ENCODE data around the gene CBX6. TPM values are rescaled to one million over a fixed set of nuclear protein-coding genes. Genes with fewer than 3 reads are reported as not detected.
A peak's percentile ranks its signal among the peaks of the same experiment; 100 is the strongest.

Gene CBX6
- total and polyA plus RNA-seq, 8 donors: 8.9 to 46.0 (median 25.9) TPM

- TF ChIP-seq POLR2A (IDR thresholded peaks at IDR 0.05): no peak
- no peak for TF ChIP-seq EP300 (IDR thresholded peaks at IDR 0.05)
- TF ChIP-seq CTCF (IDR thresholded peaks at IDR 0.05): no peak
- no peak for TF ChIP-seq POLR2AphosphoS5 (IDR thresholded peaks at IDR 0.05)
- Histone ChIP-seq H3K4me3 (peak overlapping the region; percentile 58 to 88 (median 82)), H3K27me3 (no peaks in the 10 kb centered on the region), H3K4me1 (peaks cover 36 to 65% (median 48%) of the 10 kb centered on the region in 4 donors), H3K9me3 (no peaks in the 10 kb centered on the region), H3K27ac (peak overlapping the region; percentile 89 to 96 (median 92)), H3K36me3 (peaks cover 11 to 30% (median 28%) of the 10 kb centered on the region in 4 donors)
- DNase-seq: peak; percentile 25 to 66
- WGBS, 5 donors: 1 to 2% (median 1%) methylated on average over 42 to 77 of the region's 77 CpGs
- intact Hi-C loops (cut with DNase I; ENCODE audit: low total_unique reads): no loop called here
Measured at GRCh38 chr22:38871360-38872171, 450 bp downstream of the CBX6 start.

DNA sequence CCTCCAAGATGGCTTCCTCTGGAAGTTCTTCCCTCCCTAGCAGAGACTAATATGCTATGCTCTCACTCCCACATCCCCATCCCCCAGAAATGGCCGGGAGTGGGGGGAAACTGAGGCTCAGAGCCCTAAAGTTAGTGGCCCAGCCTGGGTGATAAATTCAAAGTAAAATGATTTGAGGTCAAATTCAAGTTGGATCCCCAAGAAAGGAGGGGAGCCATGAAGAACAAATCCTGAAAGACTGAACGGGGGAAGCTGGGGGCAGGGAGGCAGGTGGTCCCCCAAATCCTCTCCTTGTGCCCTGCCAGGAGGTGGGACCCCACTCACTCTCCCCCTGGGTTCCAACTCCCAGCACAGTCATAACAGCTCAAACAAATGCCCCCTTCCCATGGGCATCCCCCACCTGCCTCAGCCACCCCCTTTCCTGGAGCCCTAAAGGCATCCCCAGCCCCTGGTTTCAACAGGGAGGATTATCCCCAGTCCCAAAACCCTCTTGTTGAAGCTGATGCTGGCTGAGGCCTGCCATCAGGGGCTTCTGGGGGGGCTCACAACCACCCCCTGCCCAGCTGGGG, 1.1 kb downstream of the CBX6 start:
- TF ChIP-seq CTCF (IDR thresholded peaks at IDR 0.05) (no peak), POLR2AphosphoS5 (IDR thresholded peaks at IDR 0.05) (no peak), EP300 (IDR thresholded peaks at IDR 0.05) (no peak), POLR2A (IDR thresholded peaks at IDR 0.05) (no peak)
- Histone ChIP-seq H3K4me3 (peak overlapping the region; percentile 58 to 88 (median 82)), H3K27me3 (no peaks in the 10 kb centered on the region), H3K36me3 (peaks cover 18 to 36% (median 35%) of the 10 kb centered on the region in 4 donors), H3K9me3 (no peaks in the 10 kb centered on the region), H3K27ac (peak overlapping the region; percentile 89 to 96 (median 92)), H3K4me1 (peaks cover 43 to 72% (median 54%) of the 10 kb centered on the region in 4 donors)
- 13 to 20% (median 15%) methylated on average over 2 of the region's 2 CpGs for WGBS, 5 donors
- intact Hi-C loops (cut with DNase I; ENCODE audit: low total_unique reads): no loop called here
- peak; percentile 9 to 34 for DNase-seq

DNA sequence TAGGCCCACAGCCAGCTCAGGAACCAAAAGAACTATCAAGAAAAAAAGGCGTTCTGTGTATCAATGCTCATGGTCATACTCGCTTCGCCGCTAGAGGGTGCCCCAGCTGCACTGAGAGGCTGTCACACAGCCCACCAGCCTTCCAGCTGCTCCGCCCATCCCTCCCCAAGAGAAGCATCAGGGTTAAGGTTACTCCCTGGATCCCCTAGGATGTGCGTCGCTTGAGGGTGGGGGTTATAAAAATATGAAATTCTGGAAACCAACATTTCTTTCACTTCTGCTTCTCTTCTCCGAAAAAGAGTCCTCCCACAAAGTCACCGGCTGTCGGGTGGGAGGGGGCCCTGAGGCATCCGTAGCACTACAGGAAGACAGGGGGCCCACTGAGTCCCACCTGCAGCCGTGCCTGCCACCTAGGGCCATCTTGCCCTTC, 1.7 kb downstream of the CBX6 start:
- peak overlapping the region; percentile 58 to 88 (median 82) for H3K4me3 ChIP-seq
- H3K27ac ChIP-seq: peak overlapping the region; percentile 89 to 96 (median 92)
- TF ChIP-seq POLR2AphosphoS5 (IDR thresholded peaks at IDR 0.05) (peak in 1 of 3 donors; percentile 63), POLR2A (IDR thresholded peaks at IDR 0.05) (no peak), EP300 (IDR thresholded peaks at IDR 0.05) (no peak), CTCF (IDR thresholded peaks at IDR 0.05) (peak in 5 of 7 experiments; percentile 72 to 87 (median 83))
- no peaks in the 10 kb centered on the region for H3K27me3 ChIP-seq
- peaks cover 23 to 42% (median 40%) of the 10 kb centered on the region in 4 donors for H3K36me3 ChIP-seq
- DNase-seq: peak; percentile 92 to 95
- intact Hi-C loops (cut with DNase I; ENCODE audit: low total_unique reads): no loop called here
- WGBS, 5 donors: 2 to 10% (median 8%) methylated on average over 12 of the region's 12 CpGs
- H3K4me1 ChIP-seq: peaks cover 48 to 77% (median 60%) of the 10 kb centered on the region in 4 donors
- no peaks in the 10 kb centered on the region for H3K9me3 ChIP-seq

DNA sequence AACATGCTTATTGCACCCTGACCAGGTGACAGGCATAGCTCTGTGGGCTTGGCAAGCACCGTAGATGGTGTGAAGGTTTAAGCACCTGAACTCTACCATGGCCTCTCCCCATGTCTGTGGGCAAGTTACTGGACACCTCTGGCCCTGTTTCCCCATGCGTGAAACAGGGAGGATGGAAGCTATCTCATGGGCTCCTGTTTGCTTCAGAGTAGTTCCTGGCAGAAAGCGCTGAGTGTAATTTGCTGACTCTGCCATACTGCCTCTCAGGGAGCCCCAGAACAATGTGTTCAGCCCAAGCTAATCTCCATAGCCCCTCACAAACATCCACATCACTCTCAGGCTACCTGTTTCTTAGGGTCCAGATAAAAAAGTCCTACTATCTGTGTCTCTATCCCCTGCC, 2.4 kb downstream of the CBX6 start:
- peak overlapping the region in 2 of 5 donors; percentile 92 to 96 for H3K27ac ChIP-seq
- TF ChIP-seq POLR2A (IDR thresholded peaks at IDR 0.05): no peak
- TF ChIP-seq POLR2AphosphoS5 (IDR thresholded peaks at IDR 0.05): no peak
- TF ChIP-seq CTCF (IDR thresholded peaks at IDR 0.05): no peak
- no peak for TF ChIP-seq EP300 (IDR thresholded peaks at IDR 0.05)
- no peaks in the 10 kb centered on the region for H3K9me3 ChIP-seq
- peaks cover 28 to 47% (median 46%) of the 10 kb centered on the region in 4 donors for H3K36me3 ChIP-seq
- no peak for DNase-seq
- H3K4me1 ChIP-seq: peaks cover 55 to 84% (median 66%) of the 10 kb centered on the region in 4 donors
- no peaks in the 10 kb centered on the region for H3K27me3 ChIP-seq
- H3K4me3 ChIP-seq: peak overlapping the region in 1 of 4 donors; percentile 77
- 84 to 94% (median 88%) methylated on average over 3 of the region's 3 CpGs for WGBS, 5 donors
- intact Hi-C loops (cut with DNase I; ENCODE audit: low total_unique reads): loop anchor here (5.0 to 10.0 kb wide), 2 partner anchors 135 to 253 kb away; no protein-coding TSS in a partner anchor
